K562 (cell line): ENCODE data around the gene FGD6. TPM values are rescaled to one million over a fixed set of nuclear protein-coding genes. Genes with fewer than 3 reads are reported as not detected.

Source experiments
- EP300 ChIP-seq: IDR thresholded peaks from 2 replicates; pipeline ENCODE4 v1.6.1; 2012; ENCODE audit warnings: low read length, improper control_type of control experiment
- ESRRA ChIP-seq: fragments of 450-650 bp; IDR thresholded peaks from 2 replicates; pipeline ENCODE4 v1.6.1; 2014; ENCODE audit warnings: low read depth, mild to moderate bottlenecking, moderate library complexity, borderline replicate concordance
- ESRRB ChIP-seq: fragments of 250-450 bp; sonication (Bioruptor Pico); IDR thresholded peaks from 2 replicates; pipeline ENCODE4 v1.5.0; 2020; ENCODE audit warnings: mild to moderate bottlenecking, moderate library complexity, borderline replicate concordance
- HDAC3 ChIP-seq: fragments of 450-650 bp; IDR thresholded peaks from 2 replicates; pipeline ENCODE4 v1.6.1; 2018; ENCODE audit warnings: borderline replicate concordance, mild to moderate bottlenecking, moderate library complexity; ENCODE audit not compliant: partially characterized antibody
- HMGXB4 ChIP-seq: sonication (generic); formaldehyde crosslinking; IDR thresholded peaks from 2 replicates; pipeline ENCODE4 v1.8.1; 2023; ENCODE audit warnings: mild to moderate bottlenecking, missing genetic modification reagents
- KAT8 ChIP-seq: fragments of 450-650 bp; IDR thresholded peaks from 2 replicates; pipeline ENCODE4 v1.6.1; 2016; ENCODE audit warnings: low read depth, mild to moderate bottlenecking
- MAFG ChIP-seq: fragments of 450-650 bp; conservative IDR thresholded peaks from 2 replicates; pipeline ENCODE4 v1.6.1; 2016; ENCODE audit warnings: missing genetic modification characterization, missing compliant biosample characterization
- MEIS2 ChIP-seq: fragments of 450-650 bp; IDR thresholded peaks from 2 replicates; pipeline ENCODE4 v1.6.1; 2014; ENCODE audit warnings: mild to moderate bottlenecking; ENCODE audit not compliant: partially characterized antibody
- MYC ChIP-seq, 2 experiments: fragments of 250-450 bp in 1 of 2; sonication (Bioruptor Pico) in 1 of 2; IDR thresholded peaks; 2 replicates each; pipeline versions ENCODE4 v1.5.1 to v1.6.1; 2012 to 2021; ENCODE audit warnings: low read depth in 2 of 2, borderline replicate concordance in 1 of 2, improper control_type of control experiment in 1 of 2, low read length in 1 of 2, mild to moderate bottlenecking in 1 of 2, moderate library complexity in 1 of 2
- PTTG1 ChIP-seq: fragments of 450-650 bp; IDR thresholded peaks from 2 replicates; pipeline ENCODE4 v1.6.1; 2016; ENCODE audit warnings: low read depth, mild to moderate bottlenecking, missing genetic modification characterization, missing compliant biosample characterization
- SMAD3 ChIP-seq: fragments of 450-650 bp; formaldehyde crosslinking; conservative IDR thresholded peaks from 2 replicates; pipeline ENCODE4 v1.4.0; 2020; ENCODE audit warnings: mild to moderate bottlenecking
- SMAD4 ChIP-seq: fragments of 250-450 bp; sonication (Bioruptor Pico); conservative IDR thresholded peaks from 2 replicates; pipeline ENCODE4 v1.8.0; 2021; ENCODE audit warnings: inconsistent platforms, mild to moderate bottlenecking, moderate library complexity
- THRA ChIP-seq: fragments of 450-650 bp; IDR thresholded peaks from 2 replicates; pipeline ENCODE4 v1.6.1; 2017; ENCODE audit warnings: mild to moderate bottlenecking, moderate library complexity
- THRAP3 ChIP-seq: fragments of 450-650 bp; IDR thresholded peaks from 2 replicates; pipeline ENCODE4 v1.6.1; 2016; ENCODE audit warnings: mild to moderate bottlenecking, inconsistent platforms, borderline replicate concordance
- ZFPM2 ChIP-seq: fragments of 250-450 bp; sonication (Bioruptor Pico); IDR thresholded peaks from 2 replicates; pipeline ENCODE4 v1.5.1; 2022; ENCODE audit warnings: mild to moderate bottlenecking
- ZNF384 ChIP-seq: IDR thresholded peaks from 2 replicates; pipeline ENCODE4 v1.6.1; 2012; ENCODE audit warnings: low read depth, low read length, improper control_type of control experiment
- polyA plus RNA-seq, 8 experiments: library from polyadenylated mRNA; depleted of rRNA in 4 of 8; stranded (reverse) in 5 of 8; unstranded in 3 of 8; fragments of >200 nt; fragmentation: Nextera tagmentation in 2 of 8; fragmentation: Illumina TruSeq in 1 of 8; extraction: Ambion mirVana in 2 of 8; extraction: Trizol in 1 of 8; gene quantifications; 2 replicates each; pipeline versions ENCODE4 v1.2.1 to v1.2.3, GENCODE V29; 2011 to 2014; ENCODE audit warnings: inconsistent platforms in 1 of 8, missing spikeins in 1 of 8
- total RNA-seq, 7 experiments: library from RNA; depleted of rRNA in 6 of 7; stranded (reverse); fragments of >200 nt in 6 of 7; fragmentation: Illumina TruSeq in 2 of 7; extraction: Trizol in 2 of 7; gene quantifications; 2 replicates each; pipeline versions ENCODE4 v1.2.1 to v1.2.3, GENCODE V29; 2011 to 2021; ENCODE audit warnings: low replicate concordance in 1 of 7

FGD6 gene
- total and polyA plus RNA-seq, 9 of the 15 experiments (the other 6 are each of a cell fraction or from before 2014, with no cell fraction given), result 1.5 to 11.1 (median 5.8) TPM

DNA sequence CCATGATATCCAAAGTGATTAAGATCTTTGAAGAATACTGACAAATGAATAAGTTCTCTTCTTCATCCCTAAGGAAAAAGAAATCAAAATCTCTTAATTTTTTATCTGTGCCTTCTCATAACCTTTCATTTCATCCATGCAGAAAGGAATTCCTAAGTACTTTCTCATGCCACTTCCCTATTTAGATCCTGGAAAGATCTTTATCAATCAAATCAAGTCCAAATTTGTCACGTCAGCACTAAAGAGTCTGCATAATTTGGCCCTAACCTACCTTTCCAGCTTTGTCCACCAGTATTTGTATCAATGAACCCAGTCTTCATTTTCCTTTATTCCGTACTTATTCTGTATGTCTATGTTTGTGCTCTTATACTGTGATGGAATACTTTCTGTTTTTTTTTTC, 41.5 kb upstream of the FGD6 start (continued):
- TF ChIP-seq THRAP3, result no peak
- no peak for TF ChIP-seq SMAD4 (CRISPR knock-in tag)
- TF ChIP-seq MEIS2, result no peak
- TF ChIP-seq HMGXB4 (CRISPR knock-in tag), result no peak
- no peak for TF ChIP-seq THRA
- TF ChIP-seq KAT8, result no peak
- TF ChIP-seq ESRRA, result no peak
- TF ChIP-seq ESRRB, result no peak
- TF ChIP-seq EP300, result no peak
- no peak for TF ChIP-seq ZNF384
- TF ChIP-seq SMAD3, result no peak
- TF ChIP-seq ZFPM2 (CRISPR knock-in tag), result no peak
- no peak for TF ChIP-seq MYC (IDR thresholded peaks at IDR 0.05; ENCODE audit: low read depth, low read length)
- no peak for TF ChIP-seq MYC (CRISPR knock-in tag; IDR thresholded peaks at IDR 0.05; ENCODE audit: borderline replicate concordance, low read depth)
- TF ChIP-seq MAFG (tag), result peak; percentile 84
- TF ChIP-seq PTTG1 (tag), result no peak
- TF ChIP-seq HDAC3, result no peak
